ENCODE results near the gene PLPP6.
A peak's percentile ranks its signal among the peaks of the same experiment; 100 is the strongest.

Gene PLPP6

GRCh38 chr9:4662989-4663792, 1.1 kb downstream of the PLPP6 start:
- no peak for DNase-seq (ENCODE audit: low spot score)

DNA sequence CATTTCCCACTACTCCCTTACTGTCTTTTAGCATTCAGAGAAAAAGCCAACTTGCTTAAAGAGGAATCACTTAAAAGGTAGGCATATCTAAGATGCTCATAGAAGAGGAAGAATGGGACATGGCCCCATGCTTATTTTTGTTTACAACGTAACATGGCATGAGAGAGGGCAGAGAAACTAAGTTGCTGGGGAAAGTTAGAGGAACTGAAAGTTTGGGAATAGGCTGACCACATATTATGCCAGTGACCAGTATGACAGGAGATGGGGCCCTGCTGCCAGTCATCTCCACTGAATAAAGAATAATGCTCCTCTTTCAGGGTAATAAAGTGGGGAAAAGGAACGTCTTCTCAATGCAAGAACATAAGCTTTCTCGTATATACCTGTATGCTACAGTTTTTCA, 1.9 kb downstream of the PLPP6 start:
- DNase-seq (ENCODE audit: low spot score) = no peak

- no peak for DNase-seq (ENCODE audit: low spot score)
Measured at GRCh38 chr9:4665357-4665756, 3.3 kb downstream of the PLPP6 start.

- DNase-seq (ENCODE audit: low spot score) = peak; percentile 58
Measured at GRCh38 chr9:4666042-4666699, 4.1 kb downstream of the PLPP6 start, which contains the start of gene SPATA6L. Gene SPATA6L, minus strand, starts transcription at chr9:4666480. Its CDS starts 230 bp downstream, at chr9:4666250.

DNA sequence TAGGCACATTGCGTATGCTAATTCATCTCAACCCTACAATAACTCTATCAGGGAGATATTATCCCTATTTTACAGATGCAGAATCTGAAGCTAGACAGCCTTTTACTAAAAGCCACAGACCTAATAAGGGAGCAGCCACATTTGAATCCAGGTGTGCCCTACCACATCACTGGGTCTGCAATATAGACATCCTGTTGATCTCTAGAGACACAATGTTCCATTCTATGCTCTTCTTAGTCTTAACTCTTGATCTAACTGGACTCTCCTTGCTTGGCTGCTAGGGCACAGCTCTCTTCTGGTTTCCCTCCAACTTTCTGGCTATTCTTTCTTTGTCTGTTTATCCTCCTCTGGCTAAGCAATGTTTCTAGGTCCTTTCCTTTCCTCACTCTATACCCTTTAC, 5.6 kb downstream of the PLPP6 start:
- DNase-seq (ENCODE audit: low spot score) = no peak

- no peak for DNase-seq (ENCODE audit: low spot score)
Measured at GRCh38 chr9:4668604-4669003, 6.5 kb downstream of the PLPP6 start.

DNA sequence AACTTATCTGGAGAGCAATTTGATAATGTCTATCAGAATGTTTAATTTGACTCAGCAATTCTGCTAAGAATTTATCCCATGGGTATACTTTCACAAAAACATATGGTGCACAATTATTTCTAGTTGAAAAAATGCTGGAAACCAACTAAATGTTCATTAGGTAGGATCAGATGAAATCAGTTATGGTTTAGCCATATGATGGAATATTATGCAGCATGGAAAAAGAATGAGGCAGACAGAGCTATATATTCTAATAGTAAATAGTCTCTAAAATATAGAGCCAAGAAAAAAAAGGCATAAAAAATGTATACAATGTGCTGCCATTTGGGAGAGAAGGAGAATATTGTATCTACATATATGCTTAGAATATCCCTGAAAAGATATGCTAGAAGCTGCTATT, 7.8 kb downstream of the PLPP6 start:
- DNase-seq (ENCODE audit: low spot score) = no peak

- no peak for DNase-seq (ENCODE audit: low spot score)
Measured at GRCh38 chr9:4670591-4670990, 8.5 kb downstream of the PLPP6 start.

- DNase-seq (ENCODE audit: low spot score) = no peak
Measured at GRCh38 chr9:4671737-4672136, 9.6 kb downstream of the PLPP6 start.

GRCh38 chr9:4674783-4675182, 12.7 kb downstream of the PLPP6 start:
- no peak for DNase-seq (ENCODE audit: low spot score)

GRCh38 chr9:4677392-4677791, 15.3 kb downstream of the PLPP6 start:
- no peak for DNase-seq (ENCODE audit: low spot score)

DNA sequence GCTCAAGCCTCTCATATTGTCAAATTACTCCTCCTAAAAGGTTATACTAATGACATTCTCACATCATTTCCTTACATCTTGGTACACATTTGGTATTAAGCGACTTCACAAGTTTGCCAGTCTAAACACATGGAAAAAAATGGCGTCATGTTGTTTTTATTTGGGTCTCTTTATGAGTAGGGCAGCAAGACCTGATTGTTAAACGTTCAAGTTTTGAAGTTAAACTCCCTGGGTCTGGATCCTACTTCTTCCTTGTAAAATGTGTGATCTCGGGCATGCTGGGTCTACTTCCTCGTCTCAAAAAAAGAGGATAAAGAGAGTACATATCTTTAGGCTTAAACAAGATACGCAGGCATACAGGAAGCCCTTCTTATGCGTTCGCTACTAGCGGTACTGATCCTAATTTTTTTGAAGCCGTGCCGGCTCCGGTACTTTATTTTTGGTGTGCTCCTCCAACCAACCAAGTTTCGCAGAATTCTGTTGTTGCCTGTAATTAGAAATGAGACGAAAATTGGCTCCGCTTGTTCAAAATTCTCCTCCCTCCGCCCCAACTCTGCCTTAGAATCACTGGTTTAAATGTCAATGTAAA, 16.7 kb downstream of the PLPP6 start:
- DNase-seq (ENCODE audit: low spot score) = peak; percentile 60

DNA sequence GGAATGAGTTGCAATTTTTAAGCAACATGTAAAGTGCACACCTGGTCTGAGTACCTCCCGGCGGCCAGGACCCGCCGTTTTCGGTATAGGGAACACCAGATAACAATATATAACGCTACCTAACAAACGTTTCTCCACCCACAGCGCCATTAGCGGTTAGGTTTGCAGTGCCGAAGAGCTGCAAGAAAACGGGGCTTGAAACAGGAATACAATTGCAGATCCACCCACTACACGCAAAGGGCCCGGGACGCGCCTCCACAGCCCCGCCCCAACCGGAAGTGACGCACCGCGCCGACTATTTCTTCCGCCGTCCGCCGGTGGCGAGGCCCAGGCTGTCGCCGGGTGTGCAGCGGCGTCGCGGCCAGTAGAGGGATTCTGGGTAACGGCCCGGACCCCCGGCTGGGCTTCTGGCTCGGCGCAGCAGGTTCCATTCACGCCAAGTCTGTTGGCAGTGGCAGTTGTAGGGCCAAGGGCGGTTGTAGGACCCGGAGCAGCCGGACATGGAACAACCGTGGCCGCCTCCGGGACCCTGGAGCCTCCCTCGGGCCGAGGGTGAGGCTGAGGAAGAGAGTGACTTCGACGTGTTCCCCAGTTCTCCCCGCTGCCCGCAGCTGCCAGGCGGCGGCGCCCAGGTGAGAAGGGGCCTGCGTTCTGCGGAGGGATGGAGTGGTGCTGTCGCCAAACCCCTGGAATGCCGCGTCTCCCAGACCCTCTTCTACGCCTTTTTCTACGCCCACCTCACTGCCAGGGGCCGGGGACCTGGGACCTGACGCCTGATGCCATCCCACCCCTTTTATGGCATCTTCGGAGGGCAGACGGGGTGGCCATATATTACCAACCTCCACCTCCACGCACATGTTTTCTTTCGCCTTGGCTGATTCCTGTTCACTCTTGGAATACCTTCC, 17.4 kb downstream of the PLPP6 start, which contains the start of gene CDC37L1:
Gene CDC37L1, plus strand, starts transcription at position 302 of the 905 bp plus-strand sequence. Its CDS starts 199 bp downstream, at position 501.
- DNase-seq (ENCODE audit: low spot score) = peak; percentile 97

GRCh38 chr9:4680173-4680525, 18.1 kb downstream of the PLPP6 start:
- no peak for DNase-seq (ENCODE audit: low spot score)

DNA sequence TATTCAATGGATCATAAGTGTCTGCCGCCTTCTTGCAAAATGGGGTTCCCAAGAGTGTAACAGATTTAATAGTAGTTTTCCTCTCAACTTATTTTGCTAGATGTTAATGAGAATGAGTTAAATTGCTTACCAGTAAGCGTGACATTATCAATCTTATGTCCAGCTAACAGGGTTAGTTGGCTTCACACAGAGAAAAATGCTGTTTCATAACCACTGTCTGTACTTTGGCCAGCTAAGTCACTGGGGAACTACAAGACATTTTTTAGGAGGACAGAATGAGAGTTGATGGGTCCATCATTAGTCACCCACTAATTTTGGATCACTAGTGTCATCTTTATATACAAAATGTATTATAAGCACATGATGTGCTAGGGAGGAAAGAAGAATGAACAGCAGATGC, 18.7 kb downstream of the PLPP6 start:
- DNase-seq (ENCODE audit: low spot score) = no peak

DNA sequence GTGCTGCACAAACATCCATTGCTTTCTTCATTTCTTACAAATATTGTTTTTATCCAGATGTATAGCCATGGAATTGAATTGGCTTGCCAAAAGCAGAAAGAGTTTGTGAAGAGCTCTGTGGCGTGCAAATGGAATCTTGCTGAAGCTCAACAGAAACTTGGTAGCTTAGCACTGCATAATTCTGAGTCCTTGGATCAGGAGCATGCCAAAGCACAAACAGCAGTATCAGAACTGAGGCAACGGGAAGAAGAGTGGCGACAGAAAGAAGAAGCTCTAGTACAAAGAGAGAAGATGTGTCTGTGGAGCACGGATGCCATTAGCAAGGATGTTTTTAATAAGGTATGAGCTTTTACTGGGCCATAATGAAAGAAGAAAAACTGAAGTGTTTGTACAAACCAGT, 22.7 kb downstream of the PLPP6 start:
- no peak for DNase-seq (ENCODE audit: low spot score)

DNA sequence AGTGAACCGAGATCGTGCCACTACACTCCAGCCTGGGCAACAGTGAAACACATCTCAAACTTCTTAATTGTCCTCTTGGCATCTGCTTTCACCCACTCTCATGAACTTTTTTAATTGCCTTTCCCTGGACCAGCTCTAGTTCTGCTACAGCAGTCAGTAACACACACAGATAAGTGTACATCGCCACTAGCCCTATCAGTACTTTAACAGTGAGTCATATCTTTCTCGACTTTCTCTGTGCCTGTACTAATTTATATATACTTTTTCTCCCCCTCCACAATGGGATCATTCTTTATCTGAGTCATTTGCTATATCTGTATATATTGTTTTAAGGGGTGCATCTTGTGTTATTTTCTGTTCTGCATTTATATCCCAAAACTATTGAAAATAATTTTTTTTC, 24.0 kb downstream of the PLPP6 start:
- DNase-seq (ENCODE audit: low spot score) = no peak

- DNase-seq (ENCODE audit: low spot score) = no peak
Measured at GRCh38 chr9:4686584-4686983, 24.5 kb downstream of the PLPP6 start.

- no peak for DNase-seq (ENCODE audit: low spot score)
Measured at GRCh38 chr9:4689021-4689420, 26.9 kb downstream of the PLPP6 start.

DNA sequence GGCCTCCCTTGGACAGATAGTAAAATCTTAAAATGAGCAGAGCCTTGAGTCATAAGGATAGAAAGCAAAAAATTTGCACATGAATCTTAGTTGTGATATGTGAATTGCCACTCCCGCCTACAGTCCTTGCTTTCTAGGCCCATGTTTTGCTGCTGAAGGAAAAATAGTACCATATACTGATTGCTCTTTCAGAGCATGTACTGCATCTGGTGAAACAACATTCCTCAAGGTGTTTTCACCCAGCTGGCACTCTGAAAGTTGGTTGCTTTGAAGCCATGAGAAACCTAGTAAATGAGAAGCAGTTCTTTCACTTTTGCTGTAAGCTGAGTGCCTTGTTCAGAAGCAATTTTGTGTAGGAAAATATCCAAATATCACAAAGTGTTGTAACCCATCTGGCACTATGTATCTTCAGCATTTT, 27.6 kb downstream of the PLPP6 start:
- DNase-seq (ENCODE audit: low spot score) = no peak

DNA sequence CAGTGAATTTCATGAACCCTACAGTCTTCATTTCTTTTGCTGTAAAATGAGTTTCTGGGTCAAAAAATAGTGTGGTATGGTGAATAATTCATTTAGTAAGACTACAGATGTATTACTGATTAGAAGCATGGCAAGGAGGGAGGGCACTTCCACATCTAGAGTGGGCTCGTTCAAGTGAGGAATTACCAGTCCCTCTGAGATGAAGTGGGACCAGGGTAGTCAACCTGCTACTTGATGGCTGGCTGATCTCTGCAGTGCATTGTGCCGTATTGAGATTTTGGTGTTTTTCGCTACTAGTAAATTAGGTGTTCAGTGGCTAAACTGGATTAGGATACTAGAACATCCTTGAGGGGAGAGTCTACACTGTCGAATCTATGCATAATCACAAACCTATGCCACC, 28.1 kb downstream of the PLPP6 start:
- no peak for DNase-seq (ENCODE audit: low spot score)

- no peak for DNase-seq (ENCODE audit: low spot score)
Measured at GRCh38 chr9:4691795-4692194, 29.7 kb downstream of the PLPP6 start.
